ENCODE measurements around the gene GPR107.

DNA sequence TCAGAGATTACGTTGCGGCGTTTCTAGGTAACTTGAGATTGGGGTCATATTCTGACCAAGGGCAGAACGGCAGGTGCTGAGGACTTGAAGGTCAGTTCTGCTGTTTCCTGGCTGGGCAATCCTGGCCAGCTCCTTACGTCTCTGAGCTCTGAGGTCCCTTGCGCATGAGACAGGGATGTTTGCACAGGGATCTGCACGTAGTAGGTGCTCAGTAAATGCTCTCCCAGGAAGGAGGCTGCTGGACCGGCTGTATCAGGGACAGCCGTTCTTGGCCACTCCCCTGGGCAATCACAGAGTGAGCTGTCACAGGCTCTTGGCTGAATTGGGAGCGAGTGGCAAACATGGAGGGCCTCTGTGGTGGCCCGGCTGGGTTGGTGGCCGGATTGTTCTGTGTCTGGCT lies 126.8 kb downstream of the GPR107 start:
- TF ChIP-seq, protein P1, sequence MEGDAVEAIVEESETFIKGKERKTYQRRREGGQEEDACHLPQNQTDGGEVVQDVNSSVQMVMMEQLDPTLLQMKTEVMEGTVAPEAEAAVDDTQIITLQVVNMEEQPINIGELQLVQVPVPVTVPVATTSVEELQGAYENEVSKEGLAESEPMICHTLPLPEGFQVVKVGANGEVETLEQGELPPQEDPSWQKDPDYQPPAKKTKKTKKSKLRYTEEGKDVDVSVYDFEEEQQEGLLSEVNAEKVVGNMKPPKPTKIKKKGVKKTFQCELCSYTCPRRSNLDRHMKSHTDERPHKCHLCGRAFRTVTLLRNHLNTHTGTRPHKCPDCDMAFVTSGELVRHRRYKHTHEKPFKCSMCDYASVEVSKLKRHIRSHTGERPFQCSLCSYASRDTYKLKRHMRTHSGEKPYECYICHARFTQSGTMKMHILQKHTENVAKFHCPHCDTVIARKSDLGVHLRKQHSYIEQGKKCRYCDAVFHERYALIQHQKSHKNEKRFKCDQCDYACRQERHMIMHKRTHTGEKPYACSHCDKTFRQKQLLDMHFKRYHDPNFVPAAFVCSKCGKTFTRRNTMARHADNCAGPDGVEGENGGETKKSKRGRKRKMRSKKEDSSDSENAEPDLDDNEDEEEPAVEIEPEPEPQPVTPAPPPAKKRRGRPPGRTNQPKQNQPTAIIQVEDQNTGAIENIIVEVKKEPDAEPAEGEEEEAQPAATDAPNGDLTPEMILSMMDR (IDR thresholded peaks at IDR 0.05 in 4 of 5, conservative IDR thresholded peaks at IDR 0.05 in 1 of 5): no peak
- TF ChIP-seq POLR2A (IDR thresholded peaks at IDR 0.05): no peak
